ENCODE data around the gene SPEN. TPM values are rescaled to one million over a fixed set of nuclear protein-coding genes. Genes with fewer than 3 reads are reported as not detected.

SPEN gene
- total RNA-seq, 1 experiment from 2014 or later, result 48.3 TPM

GRCh38 chr1:15867288-15867687 is 19.8 kb downstream of the SPEN start:
- Mint-ChIP-seq H3K27me3 (ENCODE audit: unreplicated experiment) (no peaks in the 10 kb centered on the region), H3K4me1 (ENCODE audit: low read depth, unreplicated experiment) (peaks cover 10% of the 10 kb centered on the region), H3K4me3 (ENCODE audit: low read depth, unreplicated experiment) (no peak overlapping the region), H3K9me3 (ENCODE audit: low read depth, unreplicated experiment) (no peaks in the 10 kb centered on the region), H3K36me3 (ENCODE audit: insufficient read depth, unreplicated experiment) (peaks cover 5% of the 10 kb centered on the region), H3K27ac (ENCODE audit: unreplicated experiment) (no peak overlapping the region)
- TF ChIP-seq CTCF (IDR thresholded peaks at IDR 0.05; ENCODE audit: unreplicated experiment), result no peak
- BruUV-seq (replicated peaks), result no TSS peak
- DNase-seq, result no peak
- CTCF ChIA-PET, result no interaction called here
- intact Hi-C loops (cut with micrococcal nuclease; ENCODE audit: unreplicated experiment), result no loop called here

- H3K4me3 Mint-ChIP-seq (ENCODE audit: low read depth, unreplicated experiment), result no peak overlapping the region
- CTCF ChIA-PET, result no interaction called here
- no peaks in the 10 kb centered on the region for H3K27me3 Mint-ChIP-seq (ENCODE audit: unreplicated experiment)
- H3K4me1 Mint-ChIP-seq (ENCODE audit: low read depth, unreplicated experiment), result peaks cover 10% of the 10 kb centered on the region
- no peak overlapping the region for H3K27ac Mint-ChIP-seq (ENCODE audit: unreplicated experiment)
- TF ChIP-seq CTCF (IDR thresholded peaks at IDR 0.05; ENCODE audit: unreplicated experiment), result no peak
- no TSS peak for BruUV-seq (replicated peaks)
- no peak for DNase-seq
- H3K36me3 Mint-ChIP-seq (ENCODE audit: insufficient read depth, unreplicated experiment), result peaks cover 8% of the 10 kb centered on the region
- no peaks in the 10 kb centered on the region for H3K9me3 Mint-ChIP-seq (ENCODE audit: low read depth, unreplicated experiment)
- intact Hi-C loops (cut with micrococcal nuclease; ENCODE audit: unreplicated experiment), result no loop called here
Measured at GRCh38 chr1:15869413-15869812, 21.9 kb downstream of the SPEN start.

- Mint-ChIP-seq H3K27me3 (ENCODE audit: unreplicated experiment) (no peaks in the 10 kb centered on the region), H3K4me1 (ENCODE audit: low read depth, unreplicated experiment) (peaks cover 10% of the 10 kb centered on the region), H3K36me3 (ENCODE audit: insufficient read depth, unreplicated experiment) (peaks cover 8% of the 10 kb centered on the region), H3K9me3 (ENCODE audit: low read depth, unreplicated experiment) (no peaks in the 10 kb centered on the region), H3K4me3 (ENCODE audit: low read depth, unreplicated experiment) (no peak overlapping the region), H3K27ac (ENCODE audit: unreplicated experiment) (no peak overlapping the region)
- CTCF ChIA-PET, result interaction anchor here (0.6 to 1.2 kb wide), 2 partner anchors 8 to 89 kb away, joined by 3 to 4 read pairs; no protein-coding TSS in a partner anchor
- intact Hi-C loops (cut with micrococcal nuclease; ENCODE audit: unreplicated experiment), result no loop called here
- TF ChIP-seq CTCF (IDR thresholded peaks at IDR 0.05; ENCODE audit: unreplicated experiment), result no peak
- BruUV-seq (replicated peaks), result no TSS peak
- no peak for DNase-seq
Measured at GRCh38 chr1:15870421-15870820, 22.9 kb downstream of the SPEN start.

GRCh38 chr1:15874471-15874870 is 27.0 kb downstream of the SPEN start:
- CTCF ChIA-PET, result no interaction called here
- Mint-ChIP-seq H3K4me3 (ENCODE audit: low read depth, unreplicated experiment) (no peak overlapping the region), H3K4me1 (ENCODE audit: low read depth, unreplicated experiment) (peaks cover 10% of the 10 kb centered on the region), H3K27me3 (ENCODE audit: unreplicated experiment) (no peaks in the 10 kb centered on the region), H3K36me3 (ENCODE audit: insufficient read depth, unreplicated experiment) (peaks cover 14% of the 10 kb centered on the region), H3K27ac (ENCODE audit: unreplicated experiment) (no peak overlapping the region), H3K9me3 (ENCODE audit: low read depth, unreplicated experiment) (no peaks in the 10 kb centered on the region)
- intact Hi-C loops (cut with micrococcal nuclease; ENCODE audit: unreplicated experiment), result no loop called here
- no peak for DNase-seq
- BruUV-seq (replicated peaks), result no TSS peak
- no peak for TF ChIP-seq CTCF (IDR thresholded peaks at IDR 0.05; ENCODE audit: unreplicated experiment)
